Stimulated activated CD4-positive, alpha-beta T cell treated with anti-CD3 and anti-CD28 coated beads, Interleukin-2, amount 100 ng/mL, for 4 hours (primary cell): Measurements from ENCODE around the gene IRAK1.

Experiments used
- DNase-seq: peaks from one replicate; pipeline ENCODE4 v3.0.0-alpha.2; 2020; ENCODE audit warnings: low read depth

Gene IRAK1

DNA sequence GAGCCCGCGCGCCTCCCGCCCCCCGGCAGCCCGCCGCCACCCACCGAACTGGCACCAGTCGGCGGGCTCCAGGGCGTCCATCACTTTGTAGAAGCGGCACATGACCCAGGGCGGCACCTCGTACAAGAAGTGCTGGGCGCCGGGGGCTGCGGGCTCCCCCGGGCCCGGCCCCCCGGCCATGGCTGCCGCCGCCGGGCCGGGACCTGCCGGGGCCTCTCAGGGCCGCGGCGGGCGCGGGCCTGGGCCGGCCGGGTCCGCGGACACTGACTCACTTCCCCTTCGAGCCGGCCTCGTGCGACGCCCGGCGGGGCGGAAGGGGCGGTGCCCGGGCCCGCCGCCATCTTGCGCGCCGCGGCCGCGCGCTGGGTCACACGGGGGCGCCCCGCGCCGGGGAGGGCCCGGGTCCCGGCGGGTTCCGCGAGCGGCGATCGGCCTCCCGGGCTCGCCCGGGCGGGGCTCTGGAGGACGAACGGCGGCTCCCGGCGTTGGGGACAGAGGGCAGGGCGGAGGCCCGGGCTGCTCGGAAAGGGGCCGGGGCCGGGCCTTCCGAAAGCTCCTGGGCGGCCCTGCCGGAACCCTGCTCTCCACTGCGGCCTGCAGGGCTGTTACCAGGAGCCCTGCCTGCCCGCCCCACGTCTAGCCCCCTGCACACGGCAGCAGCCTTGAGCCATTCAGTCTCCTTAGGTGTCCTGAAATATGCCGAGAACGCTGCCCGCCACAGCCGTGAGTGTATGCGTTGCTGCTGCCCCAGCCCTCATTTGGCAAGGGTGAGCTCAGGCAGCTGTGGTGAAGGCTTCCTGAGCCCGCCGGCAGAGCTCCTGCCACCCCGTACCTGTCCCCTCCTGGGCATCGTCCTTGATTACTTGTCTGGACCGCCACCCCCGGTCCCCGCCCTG is at the start of gene IRAK1:
Gene IRAK1 (minus strand): TSS at position 270 of the 896 bp plus-strand sequence. CDS start 90 bp downstream, at position 180.
- DNase-seq = peak; percentile 35

DNA sequence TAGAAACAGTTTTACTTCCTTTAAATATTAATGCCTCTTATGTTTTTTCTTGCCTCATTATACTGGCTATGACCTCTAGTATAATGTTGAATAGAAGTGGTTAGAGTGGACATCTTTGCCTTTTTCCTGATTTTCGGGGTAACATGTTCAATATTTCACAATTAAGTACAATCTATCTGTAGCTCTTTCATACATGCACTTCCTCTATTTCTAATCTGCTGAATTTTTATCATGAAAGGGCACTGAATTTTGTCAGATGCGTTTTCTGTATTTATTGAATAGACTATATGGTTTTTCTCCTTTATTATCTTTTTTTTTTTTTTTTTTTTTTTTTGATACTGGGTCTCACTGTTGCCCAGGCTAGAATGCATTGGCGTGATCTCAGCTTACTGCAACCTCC is 48.9 kb upstream of the IRAK1 start:
- no peak for DNase-seq

DNA sequence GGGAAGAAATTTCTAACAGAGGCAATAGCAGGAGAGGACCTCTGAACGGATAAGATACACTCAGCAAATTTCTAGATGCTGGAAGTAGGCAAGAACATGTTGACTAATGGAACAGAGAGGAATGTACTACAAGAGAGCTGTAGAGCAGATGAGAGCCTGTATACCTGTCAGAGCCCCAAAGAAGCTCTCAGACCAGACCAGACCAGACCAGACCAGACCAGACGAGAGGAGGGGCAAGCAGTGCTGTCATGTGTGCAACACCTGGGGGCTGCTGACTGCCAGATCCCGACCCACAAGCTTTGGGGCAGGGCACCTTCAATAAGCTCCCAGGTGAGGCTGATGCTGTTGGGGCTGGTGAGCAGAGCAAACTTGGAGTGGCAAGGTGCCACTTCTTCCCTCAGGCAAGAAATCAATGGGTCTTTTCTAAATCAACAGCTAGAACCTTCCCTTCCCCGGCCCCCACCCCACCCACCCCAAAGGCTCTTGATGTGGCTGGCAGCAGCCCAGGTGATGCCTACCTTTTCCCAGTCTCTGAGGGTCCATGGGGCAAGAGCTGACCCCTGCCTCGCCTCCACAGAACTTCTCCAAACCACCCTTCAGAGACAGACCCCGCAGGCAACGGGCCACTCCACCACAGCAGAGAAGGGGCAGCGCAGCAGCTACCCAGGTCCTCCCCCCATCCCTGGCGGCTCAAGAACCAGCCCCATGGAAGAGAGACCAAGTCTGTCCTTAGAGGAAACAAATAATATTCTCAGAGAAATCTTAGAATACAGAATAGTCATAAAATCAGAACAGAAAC is 45.1 kb upstream of the IRAK1 start:
- DNase-seq = no peak

DNA sequence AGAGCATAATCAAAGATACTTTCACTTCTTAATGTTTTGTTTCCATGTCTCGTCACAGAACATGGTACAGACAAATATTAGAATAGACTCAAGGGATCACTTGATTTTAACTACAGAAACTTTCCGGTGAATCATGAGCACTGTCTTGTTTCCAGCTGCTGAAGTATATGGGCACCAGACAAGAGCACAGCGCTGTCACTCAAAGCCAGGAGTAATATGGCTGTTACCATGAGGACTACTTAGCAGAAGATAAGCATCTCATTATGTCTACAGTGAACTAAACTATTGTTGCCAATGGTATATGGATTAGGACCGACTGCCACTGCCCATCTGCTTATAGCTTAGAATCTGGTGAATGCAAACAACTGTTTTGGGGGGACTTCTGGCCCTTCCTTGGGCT is 43.5 kb upstream of the IRAK1 start:
- no peak for DNase-seq

DNA sequence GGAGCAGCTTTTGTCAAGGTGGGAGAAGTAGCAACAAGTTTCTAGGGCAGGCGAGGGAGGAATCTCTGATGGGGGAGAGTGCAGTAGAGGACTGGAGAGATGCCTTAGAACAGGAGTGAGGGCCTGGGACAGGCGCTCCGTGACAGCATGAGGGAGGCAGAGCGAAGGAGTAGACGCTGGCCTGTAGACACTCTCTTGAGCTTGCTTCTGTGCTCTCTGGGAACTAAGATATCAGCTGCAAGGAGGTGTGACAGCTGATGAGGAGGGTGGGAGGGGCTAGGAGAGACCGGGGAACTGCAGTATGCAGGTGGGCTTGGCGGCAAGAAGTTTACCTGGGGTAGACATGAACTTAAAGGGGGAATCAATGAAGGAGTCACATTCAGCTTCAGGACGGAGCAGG is 42.1 kb upstream of the IRAK1 start:
- DNase-seq = no peak

DNA sequence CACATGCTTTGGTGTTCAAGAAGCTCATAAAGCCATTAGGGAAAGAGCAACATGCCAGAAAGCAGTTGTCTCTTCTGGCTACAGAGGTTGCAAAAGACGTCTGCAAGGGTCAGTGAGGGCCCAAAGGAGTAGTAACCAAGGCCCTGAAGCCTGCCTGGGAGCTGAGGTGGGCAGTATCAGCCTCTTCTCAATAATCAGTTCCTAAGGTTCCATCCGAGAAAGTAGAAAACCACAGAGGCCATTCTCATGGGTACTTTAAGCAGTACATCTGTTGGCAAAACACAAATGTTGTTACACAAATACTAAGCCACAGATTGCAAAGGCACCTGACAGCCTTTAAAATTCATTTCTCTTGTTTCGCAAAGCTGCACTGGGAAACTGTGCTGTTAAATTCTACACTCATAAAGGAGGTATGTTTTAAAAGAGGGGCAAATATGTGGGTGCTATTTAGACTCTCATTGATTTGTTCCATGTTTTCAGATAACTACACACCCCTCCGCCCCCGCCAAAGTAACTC is 40.1 kb upstream of the IRAK1 start:
- no peak for DNase-seq

DNA sequence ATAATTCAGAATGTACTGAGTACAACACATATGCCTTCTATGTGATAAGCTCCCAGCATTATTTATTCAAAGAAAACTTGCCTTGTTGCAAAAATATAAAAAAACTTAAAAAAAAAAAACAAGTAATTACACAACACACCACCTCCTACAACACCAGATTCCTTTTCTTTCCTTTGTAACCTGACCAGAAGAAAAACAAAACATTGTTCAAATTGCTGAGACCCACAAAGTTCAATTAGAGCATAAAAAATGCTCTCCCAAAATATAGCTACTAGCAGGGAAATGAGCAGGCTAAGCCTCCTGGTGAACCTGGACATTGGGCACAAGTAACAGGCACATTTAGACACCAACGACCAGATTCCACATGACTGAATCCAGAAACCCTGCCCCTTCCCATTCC is 39.5 kb upstream of the IRAK1 start:
- no peak for DNase-seq

DNA sequence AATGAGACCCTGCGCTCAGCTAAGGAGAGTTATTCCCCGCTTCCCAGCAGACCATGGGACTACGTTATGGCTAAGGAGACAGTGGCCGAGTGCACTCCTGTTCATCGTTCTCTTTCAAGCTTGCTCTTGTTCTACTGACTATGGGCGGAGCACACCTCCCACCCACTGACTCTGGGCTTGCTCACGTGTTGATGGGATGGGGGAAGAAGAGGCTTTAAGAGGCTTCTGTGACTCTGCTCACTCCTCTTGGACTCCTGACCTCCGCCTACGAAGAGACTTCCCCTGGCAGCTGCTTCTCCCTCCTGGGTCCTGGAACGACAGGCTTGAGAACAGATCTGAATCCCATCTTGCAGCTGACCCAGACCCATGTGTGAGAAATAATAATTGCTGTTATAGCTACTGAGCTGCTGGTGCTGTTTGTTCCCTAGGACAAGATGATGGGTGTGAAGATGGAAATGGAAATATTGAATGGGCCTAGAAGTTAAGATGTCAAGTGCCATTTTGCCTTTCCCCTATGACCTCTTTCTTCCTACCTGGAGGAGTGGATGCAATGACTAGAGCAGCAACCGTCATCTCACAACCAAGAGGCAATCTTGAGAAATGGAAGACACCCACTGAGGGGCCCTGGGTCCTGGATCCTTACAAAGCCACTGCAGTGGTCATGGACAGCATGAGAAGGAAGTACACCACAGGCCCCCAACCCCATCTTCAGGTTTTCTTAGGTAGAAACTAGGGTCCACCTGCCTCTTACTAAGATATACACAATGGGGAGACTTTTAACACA is 38.7 kb upstream of the IRAK1 start:
- DNase-seq = no peak

DNA sequence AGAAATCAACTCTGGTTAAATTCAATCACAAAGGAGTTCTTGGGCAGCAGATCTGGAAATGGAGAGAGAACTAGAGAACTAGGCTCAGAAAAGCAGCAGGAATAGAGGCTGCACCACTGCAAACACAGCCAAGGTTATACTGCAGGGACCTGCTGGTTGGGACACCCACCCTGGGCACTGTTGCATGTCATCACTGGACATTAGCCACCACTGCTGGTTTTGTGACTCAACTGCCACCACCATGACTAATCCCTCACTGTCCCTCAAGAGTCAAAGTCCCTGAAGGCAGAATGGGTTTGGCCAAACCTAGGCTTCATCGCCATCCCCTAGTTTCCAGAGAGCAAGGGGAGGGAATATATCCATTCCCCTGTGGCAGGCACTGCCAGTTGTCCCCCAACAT is 38.1 kb upstream of the IRAK1 start:
- DNase-seq = no peak

DNA sequence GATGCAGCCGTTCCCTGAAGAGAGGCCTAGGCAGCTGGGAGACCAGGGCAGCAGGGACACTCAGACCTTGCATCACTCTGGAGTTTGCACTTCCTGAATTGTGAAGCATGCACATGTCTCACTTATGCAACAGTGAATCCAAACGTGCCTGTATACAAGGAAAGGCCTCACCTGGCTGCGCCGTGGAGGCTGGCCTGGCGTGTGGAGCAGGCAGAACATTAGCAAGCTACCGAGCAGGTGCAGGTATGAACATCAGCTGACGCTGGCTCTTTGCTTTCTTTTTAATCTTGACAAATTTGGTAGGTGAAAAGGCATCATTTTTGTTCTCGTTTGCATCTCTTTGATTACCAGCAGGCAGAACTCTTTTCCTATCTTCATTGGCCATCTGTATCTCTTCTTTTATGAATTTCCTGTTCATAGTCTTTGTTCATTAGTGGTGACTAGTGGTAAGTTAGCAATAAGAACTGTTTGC is 37.1 kb upstream of the IRAK1 start:
- DNase-seq = no peak

DNA sequence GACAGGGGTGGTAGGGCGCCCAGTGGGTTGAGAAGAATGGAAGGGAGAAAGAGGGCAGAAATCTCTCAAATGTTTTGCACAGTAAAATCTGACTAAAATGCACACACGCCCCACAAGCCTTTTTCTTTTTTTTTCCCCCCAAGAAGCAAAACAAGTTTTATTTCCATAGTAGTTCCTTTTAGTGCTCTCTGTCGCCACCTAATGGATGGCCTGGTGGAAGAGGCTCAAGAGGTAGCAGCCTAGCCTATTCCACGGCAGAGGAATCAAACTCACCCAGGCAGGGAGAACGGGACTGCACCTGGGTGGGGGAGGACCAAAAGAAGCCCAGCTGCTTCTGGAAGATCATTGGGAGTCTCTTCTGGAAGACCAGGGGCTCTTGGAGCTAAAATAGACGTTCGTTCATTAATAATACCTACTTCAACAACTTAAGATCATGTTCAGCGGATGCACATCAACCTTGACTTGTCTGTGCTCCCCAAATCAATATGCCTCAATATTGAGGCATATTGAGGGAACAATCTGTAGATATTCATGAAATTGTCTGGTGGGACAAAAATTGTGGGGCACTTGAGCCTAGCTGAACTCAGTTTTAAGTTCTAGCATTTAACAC is 31.6 kb upstream of the IRAK1 start:
- DNase-seq = peak; percentile 55

DNA sequence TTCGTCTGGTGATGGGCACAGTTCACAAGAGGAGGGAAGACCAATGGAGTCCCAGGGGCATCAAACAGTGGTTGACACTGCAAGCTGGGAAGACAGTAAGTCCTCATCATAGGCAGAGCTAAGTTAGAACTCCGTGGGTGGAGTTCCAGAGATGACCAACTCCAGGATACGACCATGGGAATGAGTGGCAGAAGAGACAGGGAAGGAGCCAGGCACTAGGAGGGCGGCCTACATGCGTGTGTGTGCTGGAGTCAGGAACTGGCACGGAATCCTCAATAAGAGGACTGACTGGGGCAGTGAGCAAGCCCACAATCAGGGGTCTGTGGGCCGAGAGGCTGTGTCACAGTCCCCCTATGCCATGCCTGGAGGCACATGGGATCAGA is 30.4 kb upstream of the IRAK1 start:
- no peak for DNase-seq

DNA sequence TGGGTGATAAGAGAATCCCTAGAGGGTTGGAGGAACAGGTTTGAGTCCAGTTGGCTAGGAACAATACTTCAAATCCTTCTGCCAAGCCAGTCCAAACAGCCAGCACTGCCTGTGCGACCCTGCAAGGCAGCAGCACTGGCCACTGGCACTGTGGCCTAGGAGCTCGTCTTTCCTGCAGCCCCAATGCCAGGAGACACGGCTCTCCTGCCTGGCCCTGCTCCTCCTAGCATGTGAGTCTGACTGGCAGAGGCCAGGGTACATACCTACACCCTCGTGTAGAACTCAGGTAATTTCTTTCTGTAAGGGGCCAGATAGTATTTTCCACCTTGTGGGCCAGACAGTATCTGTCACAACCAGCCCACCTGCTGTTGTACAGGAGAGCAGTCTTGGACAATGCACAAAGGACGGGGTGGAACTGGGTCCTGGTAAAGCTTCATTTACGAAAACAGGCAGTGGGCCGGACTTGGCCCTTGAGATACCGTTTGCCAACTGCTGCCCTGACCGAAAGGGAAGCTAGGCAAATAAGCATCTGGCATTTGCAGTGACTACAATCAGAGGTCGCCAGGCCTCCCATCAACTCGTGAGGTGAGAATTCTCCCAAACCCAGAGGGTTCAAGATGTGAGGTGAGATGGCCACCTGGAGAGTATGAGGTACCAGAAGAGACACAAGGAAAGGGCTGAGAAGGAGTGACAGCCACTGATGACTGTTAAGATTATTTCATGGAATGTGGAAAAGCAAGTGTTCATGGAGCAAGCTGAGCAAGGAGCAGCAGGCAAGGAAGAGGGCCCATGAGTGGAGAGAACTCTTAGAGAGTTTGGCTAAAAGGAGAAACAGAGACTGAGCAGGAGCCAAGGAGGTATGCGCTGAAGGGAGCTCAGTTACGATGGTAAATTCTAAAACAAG is 29.8 kb upstream of the IRAK1 start:
- no peak for DNase-seq

DNA sequence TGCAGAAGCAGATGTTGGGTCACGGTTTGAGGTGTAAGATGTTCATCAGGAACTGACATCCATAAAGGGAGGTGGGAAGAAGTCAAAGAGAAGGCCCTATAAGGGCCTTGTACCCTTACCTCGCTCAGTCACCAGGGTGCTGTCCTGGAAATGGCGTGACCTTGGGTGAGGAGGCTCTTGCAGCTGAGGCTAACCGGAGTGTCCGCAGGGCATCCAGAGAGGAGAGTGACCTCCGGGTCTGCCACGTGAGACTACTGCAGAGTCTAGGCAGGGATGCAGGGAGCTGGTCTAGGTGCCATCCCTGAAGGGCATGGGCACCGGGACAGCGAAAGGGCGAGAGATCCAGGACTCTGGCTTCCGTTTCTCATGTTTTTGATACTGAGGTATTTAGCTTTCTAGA is 28.7 kb upstream of the IRAK1 start:
- DNase-seq = no peak

DNA sequence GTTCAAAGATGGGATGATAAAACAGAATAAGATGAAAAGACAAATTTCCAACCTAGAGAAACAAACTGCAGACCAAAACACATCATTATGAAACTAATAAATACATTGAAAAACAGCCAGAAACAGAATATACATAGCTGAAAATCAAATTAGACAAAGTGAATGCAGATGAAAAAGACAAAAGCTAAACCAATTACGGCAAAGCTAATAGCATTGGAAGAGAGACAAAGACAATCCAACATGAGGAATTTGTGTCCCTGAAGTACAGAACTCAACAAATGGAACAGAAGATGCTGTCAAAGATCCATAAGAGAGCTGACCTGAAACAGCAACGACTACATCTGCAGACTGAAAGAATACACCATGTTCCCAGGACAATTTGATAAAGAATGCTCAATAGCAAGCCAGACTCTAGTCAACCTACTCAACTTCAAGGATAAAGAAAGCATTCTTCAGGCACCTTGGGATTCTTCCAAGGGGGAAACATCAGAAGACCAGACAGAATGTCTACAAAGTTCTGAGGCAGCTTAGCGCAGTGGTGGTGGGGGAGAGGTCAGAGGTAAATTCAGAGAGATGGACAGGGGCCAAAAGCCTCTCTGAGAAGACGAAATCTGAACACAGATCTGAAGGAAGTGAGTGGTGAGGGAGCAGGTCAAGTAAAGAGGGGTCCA is 27.4 kb upstream of the IRAK1 start:
- no peak for DNase-seq

DNA sequence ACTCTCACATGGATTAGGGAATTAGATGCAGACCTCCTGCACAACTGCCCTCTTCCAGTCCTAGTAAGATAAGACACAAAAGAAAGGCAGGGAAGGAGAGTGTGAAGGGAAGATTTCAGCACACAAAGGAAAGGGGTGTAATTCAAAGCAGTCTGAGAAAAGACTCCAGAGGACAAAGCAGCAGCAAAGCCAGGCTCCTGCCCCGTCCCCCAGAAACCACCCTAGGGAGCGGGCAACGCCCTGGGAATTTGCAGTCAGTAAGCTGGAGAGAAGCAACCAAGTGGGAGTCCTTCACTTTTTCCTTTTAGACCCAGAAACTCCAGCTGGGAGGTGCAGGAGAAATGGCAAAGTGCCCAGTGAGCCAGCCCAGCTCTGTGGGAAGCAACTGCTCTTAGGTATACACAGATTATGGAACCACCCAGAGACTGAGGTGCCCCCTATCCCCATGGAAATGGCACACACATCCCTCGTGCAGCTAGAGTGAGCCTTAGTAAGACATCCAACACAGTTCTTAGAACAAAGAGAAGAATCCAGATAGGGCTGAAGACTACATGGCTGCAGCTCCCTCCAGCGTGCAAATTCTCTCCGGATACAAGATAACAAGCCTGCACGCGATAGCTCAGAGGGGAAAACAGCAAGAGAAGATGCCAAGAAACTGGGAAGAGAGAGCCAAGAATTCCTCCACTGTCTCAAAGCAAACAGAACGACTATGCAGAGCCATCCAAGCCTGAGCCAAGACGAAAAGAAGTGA is 26.5 kb upstream of the IRAK1 start:
- no peak for DNase-seq

DNA sequence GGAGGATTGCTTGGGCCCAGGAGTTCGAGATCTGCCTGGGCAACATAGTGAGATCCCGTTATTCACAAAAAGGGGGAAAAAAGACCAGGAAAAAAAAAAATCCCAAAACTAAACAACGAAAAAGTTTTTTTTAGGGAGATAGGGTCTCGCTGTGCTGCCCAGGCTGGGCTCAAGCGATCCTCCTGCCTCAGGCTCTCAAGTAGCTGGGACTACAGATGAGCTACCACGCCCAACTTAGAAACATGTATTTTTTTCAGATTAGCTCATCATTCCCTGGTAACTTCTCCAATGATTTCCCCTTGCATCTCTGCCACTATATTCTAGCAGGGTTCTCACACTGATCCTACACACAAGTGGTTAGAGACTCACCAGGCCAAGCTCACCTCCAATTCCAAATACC is 24.4 kb upstream of the IRAK1 start:
- no peak for DNase-seq

DNA sequence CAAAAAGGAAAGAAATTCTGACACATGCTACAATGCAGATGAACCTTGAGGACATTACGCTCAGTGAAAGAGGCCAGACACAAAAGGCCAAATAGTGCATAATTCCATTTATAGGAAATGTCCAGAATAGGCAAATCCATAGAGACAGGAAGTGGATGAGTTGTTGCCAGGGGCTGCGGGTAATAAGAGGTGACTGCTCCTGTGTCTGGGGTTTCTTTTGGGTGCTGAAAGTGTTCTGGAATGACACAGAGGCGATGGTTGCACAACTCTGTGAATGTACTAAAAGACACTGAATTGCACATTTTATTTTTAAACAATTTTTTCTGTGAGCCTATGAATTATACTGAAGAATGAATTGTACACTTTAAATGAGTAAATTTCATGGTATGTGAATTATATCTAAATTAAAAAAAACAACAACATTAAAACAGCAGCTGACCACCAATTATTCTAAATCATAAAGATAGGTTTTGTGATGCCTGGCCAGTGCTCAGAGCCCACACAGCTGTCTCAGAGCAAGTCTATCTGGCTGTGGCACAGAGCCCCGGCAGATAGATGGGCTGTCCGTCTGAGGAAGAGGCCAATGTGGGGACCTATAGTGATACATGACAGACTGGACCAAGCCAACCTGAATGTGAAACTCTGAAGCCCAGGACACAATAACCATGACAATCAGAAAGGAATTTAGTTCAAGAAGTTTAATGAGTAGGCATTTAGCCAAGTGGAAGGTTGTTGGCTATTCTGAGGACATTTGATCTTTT is 23.5 kb upstream of the IRAK1 start:
- DNase-seq = no peak

DNA sequence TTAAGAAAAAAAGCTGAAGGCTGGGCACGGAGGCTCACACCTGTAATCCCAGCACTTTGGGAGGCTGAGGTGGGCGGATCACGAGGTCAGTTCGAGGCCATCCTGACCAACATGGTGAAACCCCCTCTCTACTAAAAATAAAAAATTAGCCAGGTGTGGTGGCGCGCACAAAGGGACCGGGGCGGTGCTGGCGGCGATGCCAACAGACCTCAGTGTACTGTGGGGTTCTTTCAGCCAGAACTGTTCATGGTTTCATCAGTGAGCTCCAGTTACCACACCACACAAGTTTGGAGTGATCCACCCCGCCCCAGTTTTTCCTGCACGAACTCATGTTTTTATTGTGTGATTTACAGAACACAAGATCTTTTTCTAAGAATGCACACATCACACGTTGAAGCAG is 21.2 kb upstream of the IRAK1 start:
- DNase-seq = no peak
